ENCODE data around the gene ARID3A. TPM values are rescaled to one million over a fixed set of nuclear protein-coding genes. Genes with fewer than 3 reads are reported as not detected.

Gene ARID3A
- total RNA-seq, 2 donors from 2014 or later, result 121 to 124 TPM

DNA sequence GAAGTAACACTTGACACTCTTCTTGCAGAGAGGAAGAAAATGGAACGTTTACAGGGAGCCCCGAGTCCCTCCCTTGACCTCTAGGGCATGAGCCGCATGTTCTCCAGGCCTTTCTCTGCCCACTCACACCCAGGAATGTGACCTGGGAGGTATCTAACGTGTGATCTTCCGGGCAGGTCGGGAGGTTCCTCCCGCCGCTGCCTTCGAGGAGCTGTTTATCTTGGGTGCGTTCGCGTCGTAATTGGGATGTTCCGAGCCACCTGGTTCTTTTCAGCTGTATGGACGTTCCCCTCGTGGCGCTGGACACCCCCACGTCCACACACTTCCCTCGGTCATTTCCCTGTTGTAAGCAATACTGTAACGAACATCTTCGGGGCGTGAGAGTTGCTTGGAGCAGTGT, 13.6 kb downstream of the ARID3A start:
- Mint-ChIP-seq H3K27me3 (ENCODE audit: insufficient read depth) (no peaks in the 10 kb centered on the region), H3K4me3 (no peak overlapping the region), H3K36me3 (ENCODE audit: low read depth) (peaks cover 64% of the 10 kb centered on the region), H3K27ac (peak overlapping the region; percentile 42), H3K4me1 (no peaks in the 10 kb centered on the region), H3K9me3 (peaks cover 1% of the 10 kb centered on the region)
- WGBS, 2 experiments (ENCODE audit: insufficient coverage in 1 of 2, insufficient read length in 1 of 2), result 92 to 94% methylated on average over 15 to 22 of the region's 22 CpGs
- peaks cover 39% of the 10 kb centered on the region for H3K36me3 ChIP-seq (ENCODE audit: control insufficient read depth, insufficient read depth, low read length)
- no peak for DNase-seq
- no peaks in the 10 kb centered on the region for H3K4me1 ChIP-seq (ENCODE audit: control insufficient read depth, insufficient read depth, low read length)
- H3K4me3 ChIP-seq (ENCODE audit: low read length), result no peak overlapping the region
- H3K27ac ChIP-seq (ENCODE audit: low read depth, low read length), result no peak overlapping the region
- no peaks in the 10 kb centered on the region for H3K27me3 ChIP-seq (ENCODE audit: control insufficient read depth, insufficient read depth, low read length, poor library complexity, severe bottlenecking)
- H3K9me3 ChIP-seq (ENCODE audit: control insufficient read depth, low read length), result no peaks in the 10 kb centered on the region
- TF ChIP-seq, protein P1, sequence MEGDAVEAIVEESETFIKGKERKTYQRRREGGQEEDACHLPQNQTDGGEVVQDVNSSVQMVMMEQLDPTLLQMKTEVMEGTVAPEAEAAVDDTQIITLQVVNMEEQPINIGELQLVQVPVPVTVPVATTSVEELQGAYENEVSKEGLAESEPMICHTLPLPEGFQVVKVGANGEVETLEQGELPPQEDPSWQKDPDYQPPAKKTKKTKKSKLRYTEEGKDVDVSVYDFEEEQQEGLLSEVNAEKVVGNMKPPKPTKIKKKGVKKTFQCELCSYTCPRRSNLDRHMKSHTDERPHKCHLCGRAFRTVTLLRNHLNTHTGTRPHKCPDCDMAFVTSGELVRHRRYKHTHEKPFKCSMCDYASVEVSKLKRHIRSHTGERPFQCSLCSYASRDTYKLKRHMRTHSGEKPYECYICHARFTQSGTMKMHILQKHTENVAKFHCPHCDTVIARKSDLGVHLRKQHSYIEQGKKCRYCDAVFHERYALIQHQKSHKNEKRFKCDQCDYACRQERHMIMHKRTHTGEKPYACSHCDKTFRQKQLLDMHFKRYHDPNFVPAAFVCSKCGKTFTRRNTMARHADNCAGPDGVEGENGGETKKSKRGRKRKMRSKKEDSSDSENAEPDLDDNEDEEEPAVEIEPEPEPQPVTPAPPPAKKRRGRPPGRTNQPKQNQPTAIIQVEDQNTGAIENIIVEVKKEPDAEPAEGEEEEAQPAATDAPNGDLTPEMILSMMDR (conservative IDR thresholded peaks at IDR 0.05), result no peak
- no peak overlapping the region for H3K9ac ChIP-seq (ENCODE audit: extremely low read depth, low read length, poor library complexity, severe bottlenecking)

DNA sequence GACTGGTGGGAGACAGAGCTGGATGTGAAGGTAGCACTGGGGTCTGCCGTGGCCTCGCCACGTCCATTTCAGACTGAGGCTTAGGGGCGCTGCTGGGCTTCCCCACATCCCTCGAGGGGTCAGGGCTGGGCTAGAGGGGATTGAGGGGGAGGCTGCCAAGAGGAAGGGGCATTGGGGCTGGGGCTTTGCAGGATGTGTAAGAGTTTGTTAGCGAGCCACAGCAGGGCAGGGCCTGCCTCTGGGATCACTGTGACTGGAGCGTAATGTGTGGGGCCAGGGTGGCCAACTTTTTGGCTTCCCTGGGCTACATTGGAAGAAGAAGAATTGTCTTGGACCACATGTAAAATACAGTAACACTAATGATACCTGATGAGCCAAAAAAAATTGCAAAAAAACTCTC, 14.1 kb downstream of the ARID3A start:
- DNase-seq, result no peak
- H3K27ac ChIP-seq (ENCODE audit: low read depth, low read length), result peak overlapping the region; percentile 49
- TF ChIP-seq, protein P1 (conservative IDR thresholded peaks at IDR 0.05), result no peak
- H3K36me3 ChIP-seq (ENCODE audit: control insufficient read depth, insufficient read depth, low read length), result peaks cover 38% of the 10 kb centered on the region
- peak overlapping the region; percentile 42 for H3K27ac Mint-ChIP-seq
- no peaks in the 10 kb centered on the region for H3K9me3 ChIP-seq (ENCODE audit: control insufficient read depth, low read length)
- no peaks in the 10 kb centered on the region for H3K27me3 ChIP-seq (ENCODE audit: control insufficient read depth, insufficient read depth, low read length, poor library complexity, severe bottlenecking)
- no peak overlapping the region for H3K4me3 Mint-ChIP-seq
- 96 to 100% methylated on average over 3 to 7 of the region's 7 CpGs for WGBS, 2 experiments (ENCODE audit: insufficient coverage in 1 of 2, insufficient read length in 1 of 2)
- H3K4me1 ChIP-seq (ENCODE audit: control insufficient read depth, insufficient read depth, low read length), result no peaks in the 10 kb centered on the region
- no peak overlapping the region for H3K4me3 ChIP-seq (ENCODE audit: low read length)
- no peaks in the 10 kb centered on the region for H3K4me1 Mint-ChIP-seq
- H3K9ac ChIP-seq (ENCODE audit: extremely low read depth, low read length, poor library complexity, severe bottlenecking), result no peak overlapping the region
- H3K9me3 Mint-ChIP-seq, result peaks cover 1% of the 10 kb centered on the region
- H3K36me3 Mint-ChIP-seq (ENCODE audit: low read depth), result peaks cover 69% of the 10 kb centered on the region
- H3K27me3 Mint-ChIP-seq (ENCODE audit: insufficient read depth), result no peaks in the 10 kb centered on the region

DNA sequence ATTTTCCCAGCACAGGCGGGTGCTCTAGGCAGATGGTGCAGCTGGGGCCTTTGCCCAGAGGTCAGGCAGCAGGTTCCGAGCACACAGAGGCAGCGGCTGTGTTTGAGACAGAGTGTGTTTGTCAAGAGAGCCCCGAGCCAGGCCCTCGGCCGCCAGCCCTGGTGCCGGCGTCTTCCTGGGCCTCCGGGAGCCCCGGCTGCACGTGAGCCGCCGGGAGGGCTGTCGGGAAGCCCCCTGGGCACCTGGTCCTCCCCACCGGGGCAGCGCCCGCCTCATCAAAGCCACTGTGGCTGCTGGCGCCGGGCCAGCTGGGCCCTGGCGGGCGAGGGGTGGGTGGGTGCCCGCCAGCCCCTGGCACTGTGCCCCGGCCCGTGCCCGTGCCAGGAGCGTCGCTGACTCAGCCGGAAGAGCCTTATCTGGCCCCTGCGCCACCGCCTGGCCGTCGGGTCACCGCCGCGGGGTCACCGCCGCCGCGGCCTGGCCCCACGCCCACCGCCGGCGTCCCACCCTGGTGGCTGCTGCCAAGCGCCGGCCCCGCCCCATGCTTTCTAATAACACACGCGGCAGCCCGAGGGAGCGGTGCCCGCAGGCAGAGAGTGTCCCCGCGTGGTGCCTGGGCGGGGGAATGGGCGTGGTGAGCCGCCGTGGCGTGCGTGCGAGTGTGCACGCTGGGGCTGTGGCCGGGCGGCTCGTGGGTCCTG, 14.9 kb downstream of the ARID3A start:
- Histone ChIP-seq H3K9ac (ENCODE audit: extremely low read depth, low read length, poor library complexity, severe bottlenecking) (no peak overlapping the region), H3K4me1 (ENCODE audit: control insufficient read depth, insufficient read depth, low read length) (no peaks in the 10 kb centered on the region), H3K9me3 (ENCODE audit: control insufficient read depth, low read length) (no peaks in the 10 kb centered on the region), H3K27me3 (ENCODE audit: control insufficient read depth, insufficient read depth, low read length, poor library complexity, severe bottlenecking) (no peaks in the 10 kb centered on the region), H3K36me3 (ENCODE audit: control insufficient read depth, insufficient read depth, low read length) (peaks cover 32% of the 10 kb centered on the region), H3K4me3 (ENCODE audit: low read length) (no peak overlapping the region), H3K27ac (ENCODE audit: low read depth, low read length) (no peak overlapping the region)
- Mint-ChIP-seq H3K27me3 (ENCODE audit: insufficient read depth) (no peaks in the 10 kb centered on the region), H3K36me3 (ENCODE audit: low read depth) (peaks cover 67% of the 10 kb centered on the region), H3K27ac (peak overlapping the region; percentile 42), H3K4me3 (no peak overlapping the region), H3K9me3 (peaks cover 1% of the 10 kb centered on the region), H3K4me1 (no peaks in the 10 kb centered on the region)
- TF ChIP-seq, protein P1 (conservative IDR thresholded peaks at IDR 0.05), result no peak
- no peak for DNase-seq
- WGBS, 2 experiments (ENCODE audit: insufficient coverage in 1 of 2, insufficient read length in 1 of 2), result 96 to 97% methylated on average over 27 to 64 of the region's 64 CpGs

All from endodermal cell (in vitro differentiated cells).